ENCODE measurements around the gene B4GALT6.

DNA sequence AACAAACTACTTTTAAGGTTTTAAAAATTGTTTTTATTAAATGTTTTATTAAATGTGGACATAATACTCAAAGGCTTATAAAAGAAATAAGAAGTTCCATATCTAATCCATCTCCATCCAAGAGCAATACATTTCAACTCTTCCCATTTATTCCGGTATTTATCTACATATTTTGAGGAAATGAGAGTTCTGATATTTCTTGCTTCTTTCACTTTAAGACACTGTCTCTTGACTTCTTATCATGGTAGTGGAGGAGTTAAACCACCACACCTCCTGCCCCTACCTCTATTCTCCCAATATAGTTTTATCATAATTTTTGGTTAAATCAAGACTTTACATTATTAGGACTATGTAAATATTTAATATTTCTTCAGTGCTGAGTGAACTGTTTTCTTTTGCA, 52.0 kb downstream of the B4GALT6 start:
- TF ChIP-seq CTCF (conservative IDR thresholded peaks at IDR 0.05; ENCODE audit: low read length) (no peak), EZH2phosphoT487 (IDR thresholded peaks at IDR 0.05; ENCODE audit: borderline replicate concordance) (no peak)
